Measurements from ENCODE around the gene CIAO2B.

Gene CIAO2B

DNA sequence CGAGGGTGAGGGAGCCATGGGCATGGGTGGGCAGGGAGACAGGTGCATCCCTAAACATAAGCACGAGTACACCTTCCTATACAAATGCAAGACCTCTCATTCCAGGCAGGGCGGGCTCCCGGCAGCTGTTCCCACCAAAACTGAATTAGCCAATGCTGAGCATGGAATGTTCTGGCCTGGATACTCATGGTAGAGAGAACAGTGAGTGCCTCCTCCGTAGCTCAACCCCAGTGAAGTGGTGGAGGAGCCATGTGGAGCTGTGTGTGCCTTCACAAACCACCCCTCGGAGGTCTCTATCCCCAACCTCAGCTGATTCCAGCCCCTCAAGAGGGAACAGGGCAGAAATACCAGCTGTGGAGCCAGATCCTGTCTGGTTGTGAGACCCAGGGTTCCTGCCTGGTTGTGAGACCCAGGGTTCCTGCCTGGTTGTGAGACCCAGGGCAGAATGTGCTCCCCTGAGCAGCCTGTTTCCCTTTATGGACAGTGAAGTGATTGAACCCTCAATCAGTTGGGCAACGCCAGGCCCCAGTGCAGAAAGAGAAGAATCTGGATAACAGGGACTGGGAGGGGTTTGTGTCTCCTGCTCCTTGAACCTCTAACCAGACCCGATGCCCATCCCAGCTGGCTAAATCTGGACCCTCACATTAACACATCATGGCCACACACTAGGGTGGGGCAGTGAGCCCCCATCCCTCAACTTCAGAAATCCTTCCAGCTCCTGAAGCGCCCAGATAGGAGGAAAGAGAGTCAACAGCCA is 13.1 kb downstream of the CIAO2B start:
- no peak for TF ChIP-seq EZH2phosphoT487 (IDR thresholded peaks at IDR 0.05; ENCODE audit: borderline replicate concordance)
- TF ChIP-seq, protein P1, sequence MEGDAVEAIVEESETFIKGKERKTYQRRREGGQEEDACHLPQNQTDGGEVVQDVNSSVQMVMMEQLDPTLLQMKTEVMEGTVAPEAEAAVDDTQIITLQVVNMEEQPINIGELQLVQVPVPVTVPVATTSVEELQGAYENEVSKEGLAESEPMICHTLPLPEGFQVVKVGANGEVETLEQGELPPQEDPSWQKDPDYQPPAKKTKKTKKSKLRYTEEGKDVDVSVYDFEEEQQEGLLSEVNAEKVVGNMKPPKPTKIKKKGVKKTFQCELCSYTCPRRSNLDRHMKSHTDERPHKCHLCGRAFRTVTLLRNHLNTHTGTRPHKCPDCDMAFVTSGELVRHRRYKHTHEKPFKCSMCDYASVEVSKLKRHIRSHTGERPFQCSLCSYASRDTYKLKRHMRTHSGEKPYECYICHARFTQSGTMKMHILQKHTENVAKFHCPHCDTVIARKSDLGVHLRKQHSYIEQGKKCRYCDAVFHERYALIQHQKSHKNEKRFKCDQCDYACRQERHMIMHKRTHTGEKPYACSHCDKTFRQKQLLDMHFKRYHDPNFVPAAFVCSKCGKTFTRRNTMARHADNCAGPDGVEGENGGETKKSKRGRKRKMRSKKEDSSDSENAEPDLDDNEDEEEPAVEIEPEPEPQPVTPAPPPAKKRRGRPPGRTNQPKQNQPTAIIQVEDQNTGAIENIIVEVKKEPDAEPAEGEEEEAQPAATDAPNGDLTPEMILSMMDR (conservative IDR thresholded peaks at IDR 0.05; ENCODE audit: low read length): no peak
- Histone ChIP-seq H3K9ac (ENCODE audit: low read depth, low read length, poor library complexity, severe bottlenecking) (no peak overlapping the region), H3K79me2 (ENCODE audit: insufficient read depth, low read length) (no peaks in the 10 kb centered on the region), H3K27me3 (ENCODE audit: insufficient read depth, low read length, poor library complexity, severe bottlenecking) (no peaks in the 10 kb centered on the region), H3K4me2 (ENCODE audit: low read depth, low read length, poor library complexity, severe bottlenecking) (no peak overlapping the region), H3K9me2 (replicated peaks; ENCODE audit: low read depth, low read length) (no peaks in the 10 kb centered on the region), H3K4me3 (ENCODE audit: low read length, poor library complexity, severe bottlenecking) (no peak overlapping the region), H3K9me3 (ENCODE audit: insufficient read depth, low read depth, low read length) (no peaks in the 10 kb centered on the region), H3K4me1 (ENCODE audit: insufficient read depth, low read length, poor library complexity, severe bottlenecking) (no peaks in the 10 kb centered on the region), H4K20me1 (ENCODE audit: insufficient read depth, low read length, poor library complexity, severe bottlenecking) (no peaks in the 10 kb centered on the region), H3K36me3 (ENCODE audit: insufficient read depth, low read length) (no peaks in the 10 kb centered on the region), H2AFZ (ENCODE audit: low read length) (no peak overlapping the region), H3F3A (ENCODE audit: low read depth) (no peaks in the 10 kb centered on the region)

DNA sequence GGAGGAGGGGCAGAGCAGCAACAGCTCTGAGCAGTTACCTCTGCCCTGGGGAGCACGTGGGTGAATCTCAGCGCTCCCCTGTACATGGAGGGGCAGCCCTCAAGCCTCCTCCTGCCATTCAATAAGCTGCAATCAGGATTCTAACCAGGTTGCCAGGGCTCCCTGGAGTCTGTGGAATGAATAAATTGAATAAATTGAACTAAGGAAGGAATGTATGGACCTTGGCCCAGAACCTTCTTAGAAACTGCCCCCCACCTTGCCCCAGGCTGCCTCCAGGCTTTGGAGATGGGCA is 14.0 kb downstream of the CIAO2B start:
- Histone ChIP-seq H3K36me3 (ENCODE audit: insufficient read depth, low read length) (no peaks in the 10 kb centered on the region), H3K4me1 (ENCODE audit: insufficient read depth, low read length, poor library complexity, severe bottlenecking) (no peaks in the 10 kb centered on the region), H3K9me2 (replicated peaks; ENCODE audit: low read depth, low read length) (no peaks in the 10 kb centered on the region), H3F3A (ENCODE audit: low read depth) (no peaks in the 10 kb centered on the region), H3K4me2 (ENCODE audit: low read depth, low read length, poor library complexity, severe bottlenecking) (no peak overlapping the region), H3K27me3 (ENCODE audit: insufficient read depth, low read length, poor library complexity, severe bottlenecking) (no peaks in the 10 kb centered on the region), H3K4me3 (ENCODE audit: low read length, poor library complexity, severe bottlenecking) (no peak overlapping the region), H4K20me1 (ENCODE audit: insufficient read depth, low read length, poor library complexity, severe bottlenecking) (no peaks in the 10 kb centered on the region), H3K79me2 (ENCODE audit: insufficient read depth, low read length) (no peaks in the 10 kb centered on the region), H2AFZ (ENCODE audit: low read length) (no peak overlapping the region), H3K9ac (ENCODE audit: low read depth, low read length, poor library complexity, severe bottlenecking) (no peak overlapping the region), H3K9me3 (ENCODE audit: insufficient read depth, low read depth, low read length) (no peaks in the 10 kb centered on the region)
- no peak for TF ChIP-seq EZH2phosphoT487 (IDR thresholded peaks at IDR 0.05; ENCODE audit: borderline replicate concordance)
- TF ChIP-seq, protein P1 (conservative IDR thresholded peaks at IDR 0.05; ENCODE audit: low read length): no peak

DNA sequence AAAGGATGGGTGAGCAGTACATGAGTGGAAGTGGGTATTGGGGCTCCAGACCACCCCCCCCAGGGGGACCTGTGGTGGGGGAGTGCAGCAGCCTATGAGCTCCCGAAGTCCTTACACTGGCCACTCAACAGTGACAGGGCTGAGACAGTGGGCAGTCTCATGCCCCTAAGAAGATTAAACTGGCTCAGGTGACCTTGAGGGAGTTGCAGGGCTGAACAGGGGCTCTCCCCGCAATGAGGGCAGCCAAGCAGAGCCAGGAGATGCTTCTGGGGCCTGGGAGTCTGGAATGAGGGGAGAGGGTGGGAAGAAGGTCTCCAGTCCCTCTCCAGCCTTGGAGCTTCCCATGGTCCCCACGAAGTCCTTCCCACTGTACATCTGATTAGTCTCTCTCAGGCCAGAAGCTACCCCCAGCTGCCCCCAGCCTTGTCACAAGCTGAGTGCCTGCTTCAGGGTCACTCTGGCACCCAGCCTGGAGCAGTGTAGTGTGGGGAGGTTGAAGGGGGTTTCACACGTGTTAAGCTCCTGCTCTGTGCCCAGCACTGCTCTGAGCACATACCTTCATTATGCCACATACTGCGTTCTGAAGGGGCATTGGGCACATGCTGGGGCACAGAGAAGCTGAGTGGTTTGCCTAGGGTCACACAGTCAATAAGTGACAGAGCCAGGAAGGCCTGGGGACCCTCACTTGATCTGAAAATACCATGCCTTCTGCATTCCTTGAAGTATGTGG is 14.5 kb downstream of the CIAO2B start:
- Histone ChIP-seq H3K36me3 (ENCODE audit: insufficient read depth, low read length) (no peaks in the 10 kb centered on the region), H3F3A (ENCODE audit: low read depth) (no peaks in the 10 kb centered on the region), H2AFZ (ENCODE audit: low read length) (no peak overlapping the region), H3K4me1 (ENCODE audit: insufficient read depth, low read length, poor library complexity, severe bottlenecking) (no peaks in the 10 kb centered on the region), H3K79me2 (ENCODE audit: insufficient read depth, low read length) (no peaks in the 10 kb centered on the region), H3K9me2 (replicated peaks; ENCODE audit: low read depth, low read length) (no peaks in the 10 kb centered on the region), H4K20me1 (ENCODE audit: insufficient read depth, low read length, poor library complexity, severe bottlenecking) (no peaks in the 10 kb centered on the region), H3K9ac (ENCODE audit: low read depth, low read length, poor library complexity, severe bottlenecking) (no peak overlapping the region), H3K27me3 (ENCODE audit: insufficient read depth, low read length, poor library complexity, severe bottlenecking) (no peaks in the 10 kb centered on the region), H3K4me3 (ENCODE audit: low read length, poor library complexity, severe bottlenecking) (no peak overlapping the region), H3K4me2 (ENCODE audit: low read depth, low read length, poor library complexity, severe bottlenecking) (no peak overlapping the region), H3K9me3 (ENCODE audit: insufficient read depth, low read depth, low read length) (no peaks in the 10 kb centered on the region)
- TF ChIP-seq, protein P1 (conservative IDR thresholded peaks at IDR 0.05; ENCODE audit: low read length): no peak
